IMR-90 (cell line): ENCODE measurements around the gene EXOC2. TPM values are rescaled to one million over a fixed set of nuclear protein-coding genes. Genes with fewer than 3 reads are reported as not detected.

Experiments
- USF2 ChIP-seq: fragments of 150-350 bp; IDR thresholded peaks from 2 replicates; pipeline ENCODE4 v1.6.1; 2017; ENCODE audit warnings: mild to moderate bottlenecking, antibody characterized with exemption, low read length, low read depth
- polyA plus RNA-seq, 3 experiments: library from polyadenylated mRNA; depleted of rRNA; stranded (reverse); fragments of >200 nt; gene quantifications; 2 replicates each; pipeline ENCODE4 v1.2.3, GENCODE V29; 2012; ENCODE audit warnings: low replicate concordance in 1 of 3
- total RNA-seq: library from RNA; depleted of rRNA; stranded (reverse); fragments of >200 nt; gene quantifications from 2 replicates; pipeline ENCODE4 v1.2.3, GENCODE V29; 2012; rRNA removed

Gene EXOC2
- total and polyA plus RNA-seq, 2 of the 4 experiments (the other 2 are of a cell fraction), result 13.1 to 37.3 TPM

- no peak for TF ChIP-seq USF2
These were observed 257.3 kb downstream of the EXOC2 start (continued) for GRCh38 chr6:435441-436307.

Other genes with a start within 250 kb of the EXOC2 start
- gene HUS1B, start 36.0 kb downstream of the EXOC2 start, total RNA-seq, result 0.36 and 0.56 TPM in 2 replicates
- gene HUS1B, start 36.0 kb downstream of the EXOC2 start, polyA plus RNA-seq (2012; rRNA removed), result 0.39 and 0.59 TPM in 2 replicates